Fibroblast of upper back skin (primary cell): ENCODE data around the gene SERPINE3.

Source experiments
- DNase-seq: peaks from one replicate; pipeline ENCODE4 v3.0.0-alpha.2; 2013

SERPINE3 gene

DNA sequence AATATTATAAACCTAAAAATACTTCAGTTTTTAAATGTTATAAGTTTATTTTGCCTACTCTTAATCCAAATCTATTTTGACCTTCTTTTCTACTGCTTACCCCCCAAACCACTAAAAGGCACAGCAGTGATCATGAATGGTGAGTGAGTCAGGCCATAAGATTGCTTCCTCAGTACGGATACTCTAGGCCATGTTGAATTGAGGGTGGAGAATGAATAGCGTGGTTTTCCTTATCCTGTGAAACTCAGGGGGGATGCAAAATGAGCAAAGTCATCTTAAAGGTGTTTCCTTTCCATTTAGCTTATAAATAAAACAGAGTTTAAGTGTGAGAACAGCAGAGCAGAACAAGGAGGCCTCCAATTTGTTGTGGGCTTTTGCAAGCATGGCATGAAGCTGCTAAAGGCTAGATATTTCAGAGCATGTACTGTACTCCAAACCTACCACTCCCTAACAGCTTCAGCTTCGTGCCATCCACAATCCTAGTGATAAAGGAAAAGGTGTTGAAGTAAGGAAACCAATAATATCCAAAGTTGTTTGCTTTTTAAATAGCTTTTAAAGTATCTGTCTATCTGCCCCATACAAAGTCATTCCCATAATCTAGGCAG lies 25.0 kb downstream of the SERPINE3 start:
- peak; percentile 84 for DNase-seq

DNA sequence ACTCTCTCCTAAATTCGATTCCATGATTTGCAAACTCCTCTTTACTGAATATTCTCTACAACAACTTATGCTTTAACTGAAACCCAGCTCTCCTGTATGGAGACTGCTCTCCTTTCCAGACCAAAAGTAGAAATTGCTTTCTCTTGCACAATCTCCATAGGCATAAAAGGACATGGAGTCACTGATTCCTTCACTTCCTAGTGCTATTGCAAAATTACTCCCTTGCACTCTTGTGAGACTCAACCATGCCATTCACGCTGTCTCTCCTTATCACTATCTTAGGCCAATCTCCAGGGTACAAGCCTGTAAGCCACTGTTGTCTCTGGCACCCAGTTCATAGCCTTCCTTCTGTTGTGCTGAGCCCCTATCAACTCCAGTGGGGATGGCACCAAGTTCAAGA lies 30.6 kb downstream of the SERPINE3 start:
- DNase-seq, result peak; percentile 38

DNA sequence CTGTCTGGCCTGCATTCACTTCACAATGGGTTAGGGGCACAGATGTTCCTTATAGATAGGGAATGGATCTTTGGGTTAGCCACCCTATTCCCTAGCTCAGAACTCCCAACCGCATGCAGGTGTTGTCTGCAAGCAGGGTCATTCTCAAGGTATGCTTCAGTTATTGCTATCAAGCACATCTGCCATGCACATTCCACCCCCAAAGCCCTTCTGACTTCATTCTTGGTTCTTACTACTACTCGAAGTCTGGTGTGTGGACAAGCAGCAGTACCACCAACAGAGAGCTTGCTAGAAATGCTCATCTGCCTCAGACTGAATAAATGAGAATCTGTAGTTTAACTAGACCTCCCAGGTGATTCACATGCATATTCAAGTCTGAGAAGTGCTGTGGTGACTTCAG lies 31.3 kb downstream of the SERPINE3 start:
- DNase-seq, result no peak

DNA sequence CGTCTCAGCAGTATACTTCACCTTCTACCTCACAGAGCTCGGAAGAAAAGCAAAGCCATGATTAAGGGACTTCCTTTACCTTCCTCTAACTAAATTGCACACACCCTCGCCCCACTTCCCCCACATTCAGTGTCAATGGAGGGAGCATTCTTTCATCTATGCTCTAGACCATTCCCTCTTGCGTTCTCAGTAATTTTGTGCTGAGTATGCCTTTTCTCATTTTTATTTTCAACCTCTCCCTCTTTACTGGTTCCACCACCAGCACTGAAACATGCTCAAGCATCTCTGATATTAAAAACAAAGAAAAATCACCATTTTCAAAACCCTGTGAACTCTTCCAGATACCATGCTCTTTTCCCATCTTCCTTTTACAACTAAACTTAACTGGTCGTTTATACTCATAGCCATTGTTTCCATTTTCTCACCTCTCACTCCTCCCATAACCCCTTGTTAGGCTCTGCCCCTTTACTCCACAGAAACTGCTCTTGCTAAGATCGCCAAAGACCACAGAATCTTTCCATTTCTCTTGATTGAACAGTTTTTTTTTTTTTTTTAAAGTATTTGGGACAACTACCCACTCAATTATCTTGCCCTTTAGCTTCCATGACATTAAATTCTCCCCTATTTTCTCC lies 32.4 kb downstream of the SERPINE3 start:
- no peak for DNase-seq

DNA sequence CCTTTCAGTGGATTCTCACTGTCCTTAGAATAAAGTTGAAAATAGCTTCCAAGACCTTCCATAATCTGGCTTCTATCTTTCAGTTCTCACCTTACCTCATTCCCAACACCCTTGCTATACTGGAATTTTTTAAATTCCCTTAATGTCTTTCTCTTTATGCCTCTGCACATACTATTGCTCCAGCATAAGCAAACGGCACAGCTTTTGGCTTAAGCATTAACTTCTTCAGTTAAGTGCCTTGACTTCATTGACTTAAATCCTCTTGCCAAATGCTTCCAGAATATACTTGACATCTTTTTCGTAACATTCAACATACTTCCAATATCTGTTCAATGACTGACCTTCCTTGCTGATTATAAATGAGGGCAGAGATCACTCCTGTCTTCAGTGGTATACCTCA lies 34.0 kb downstream of the SERPINE3 start:
- DNase-seq, result no peak

DNA sequence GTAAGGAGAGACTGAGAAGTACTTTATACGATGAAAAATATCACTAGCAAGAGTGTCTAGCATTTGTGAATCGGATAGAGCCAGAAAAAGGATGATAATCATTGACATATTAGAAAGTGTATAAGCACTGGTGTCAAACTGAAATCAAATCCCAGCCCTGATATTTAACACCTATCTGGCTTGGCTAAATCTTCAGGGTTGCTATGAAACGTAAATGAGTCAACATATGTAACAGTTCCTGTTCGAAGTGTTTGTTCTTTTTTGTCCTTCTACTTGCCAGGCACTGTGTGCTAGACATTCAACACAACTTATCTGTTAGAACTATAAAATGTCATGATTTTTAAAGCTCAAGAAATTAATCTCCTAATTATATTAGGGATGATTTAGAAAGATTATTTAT lies 40.8 kb downstream of the SERPINE3 start:
- DNase-seq, result no peak

DNA sequence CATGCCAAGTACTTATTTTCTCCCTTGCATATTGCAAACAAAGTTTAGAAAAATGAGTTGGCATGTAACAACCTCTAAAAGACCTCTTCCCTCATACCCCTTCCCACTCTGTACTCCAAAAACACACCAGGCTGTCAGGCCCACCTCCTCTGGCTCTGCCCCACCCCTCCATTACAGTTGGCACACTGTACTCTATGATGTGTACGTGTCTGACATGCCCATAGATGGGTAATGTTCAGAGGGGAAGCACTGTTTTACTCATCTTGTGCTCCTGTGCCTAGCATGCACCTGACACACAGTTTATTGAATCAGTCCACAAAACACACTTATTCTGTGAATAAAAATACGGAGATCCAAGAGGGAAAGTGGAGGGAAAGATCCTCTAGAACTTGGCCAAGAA lies 45.6 kb downstream of the SERPINE3 start:
- no peak for DNase-seq

DNA sequence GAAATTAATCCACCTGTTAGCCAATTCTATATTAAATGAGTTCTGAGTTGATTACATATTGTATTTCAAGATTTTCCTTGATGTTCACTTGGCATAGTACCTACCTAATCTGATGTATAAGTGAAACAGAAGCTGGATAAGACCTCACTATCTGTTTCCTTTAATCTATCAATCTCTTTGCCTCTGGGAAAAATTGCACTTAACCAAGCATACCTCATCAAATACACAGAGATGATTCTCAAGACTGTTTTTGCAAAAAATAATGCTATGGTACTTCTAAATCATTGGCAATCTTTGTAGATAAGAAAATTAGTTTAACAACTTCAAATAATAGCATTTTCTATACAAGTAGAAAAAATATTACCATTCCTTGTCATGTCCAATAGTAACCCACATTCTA lies 55.2 kb downstream of the SERPINE3 start:
- no peak for DNase-seq

DNA sequence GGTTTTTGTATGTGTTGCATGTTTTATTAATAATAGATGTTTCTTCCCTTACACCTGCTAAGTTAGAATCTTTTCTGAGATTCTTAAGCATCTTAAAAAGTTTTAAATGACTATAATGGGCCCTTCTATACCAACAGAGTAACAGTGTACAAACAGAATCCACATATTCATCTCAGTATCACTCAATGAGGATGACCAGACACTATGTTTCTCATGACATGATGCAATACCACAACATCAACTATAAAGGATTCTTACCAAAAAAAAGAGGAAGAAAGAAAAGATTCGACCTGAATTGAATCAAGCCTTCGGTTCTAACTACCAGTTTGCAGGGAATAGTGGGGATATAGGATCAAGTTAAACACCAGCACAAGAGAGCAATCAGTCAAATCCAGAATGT lies 56.9 kb downstream of the SERPINE3 start:
- DNase-seq, result peak; percentile 39

DNA sequence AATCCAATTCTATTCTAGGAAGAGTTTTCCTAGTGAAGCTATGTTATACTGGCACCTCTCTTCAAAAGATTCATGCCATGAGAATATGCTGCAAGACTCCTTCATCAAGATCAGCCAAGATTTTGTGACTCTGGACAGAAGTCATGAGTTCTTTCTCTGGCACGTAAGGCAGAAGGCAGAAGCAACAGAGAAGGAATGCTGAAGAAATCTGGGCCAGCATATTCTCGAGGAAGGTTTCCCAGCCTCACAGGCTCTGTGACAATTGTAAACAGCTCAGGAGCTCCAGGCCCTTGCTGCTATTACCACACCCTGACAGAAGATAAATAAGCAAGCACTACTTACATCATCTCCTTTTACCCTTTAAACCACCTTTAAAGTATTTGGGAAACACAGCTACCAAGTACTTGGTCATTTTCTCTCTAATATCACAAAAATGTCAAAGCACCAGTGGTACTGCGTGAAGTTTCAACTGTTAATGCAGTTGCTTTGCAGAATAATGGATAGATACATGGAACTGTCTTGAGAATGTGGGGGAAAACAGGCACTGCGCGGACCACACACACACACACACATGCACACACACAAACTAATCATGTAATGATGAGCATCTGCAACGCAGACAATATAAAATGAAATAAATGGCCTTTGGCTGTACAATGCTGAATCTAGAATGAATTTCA lies 57.9 kb downstream of the SERPINE3 start:
- DNase-seq, result peak; percentile 50

DNA sequence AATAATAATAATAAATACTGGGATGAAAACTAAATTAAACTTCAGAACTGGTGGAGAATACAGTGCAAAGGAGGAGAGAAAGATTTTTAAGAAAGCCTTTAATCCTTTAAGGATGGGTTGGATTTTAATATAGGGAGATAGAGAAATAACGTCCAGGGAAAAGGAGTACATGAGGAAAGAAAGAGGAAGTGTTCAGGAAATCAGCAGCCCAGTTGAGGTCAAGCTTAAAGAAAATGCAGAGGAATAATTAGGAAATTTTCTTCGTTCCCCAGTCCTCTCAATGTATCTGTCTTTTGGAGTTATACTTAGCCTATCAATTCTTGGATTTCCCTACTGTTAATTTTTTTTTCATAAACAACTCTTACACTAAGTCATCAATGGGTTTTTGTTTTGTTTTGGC lies 65.7 kb downstream of the SERPINE3 start:
- no peak for DNase-seq

DNA sequence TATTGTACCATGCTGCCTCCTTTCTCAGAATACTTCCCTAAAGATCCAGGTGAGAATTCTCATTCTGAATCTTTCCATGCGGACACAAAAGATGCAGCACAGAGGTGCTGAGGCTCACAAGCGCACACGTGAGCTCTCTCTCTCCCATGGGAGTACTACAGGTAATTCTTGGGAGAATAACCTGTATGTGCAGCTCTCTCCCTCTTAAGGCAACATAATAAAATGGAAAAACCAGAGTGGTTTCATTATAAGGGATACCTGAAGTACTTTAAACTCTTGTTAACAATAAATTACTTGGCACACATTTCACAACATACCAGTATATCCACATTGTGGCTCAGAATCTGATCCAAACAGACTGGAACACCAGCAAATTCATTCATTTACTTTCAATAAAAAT lies 72.9 kb downstream of the SERPINE3 start:
- no peak for DNase-seq
